GM21737 (cell line): ENCODE results near the gene KSR2.

Source experiments
- ATAC-seq: cut with Tn5 transposase; IDR thresholded peaks from one replicate; pipeline ENCODE4 v1.9.1; 2021; ENCODE audit warnings: mild to moderate bottlenecking, moderate library complexity; ENCODE audit not compliant: unreplicated experiment

Gene KSR2

DNA sequence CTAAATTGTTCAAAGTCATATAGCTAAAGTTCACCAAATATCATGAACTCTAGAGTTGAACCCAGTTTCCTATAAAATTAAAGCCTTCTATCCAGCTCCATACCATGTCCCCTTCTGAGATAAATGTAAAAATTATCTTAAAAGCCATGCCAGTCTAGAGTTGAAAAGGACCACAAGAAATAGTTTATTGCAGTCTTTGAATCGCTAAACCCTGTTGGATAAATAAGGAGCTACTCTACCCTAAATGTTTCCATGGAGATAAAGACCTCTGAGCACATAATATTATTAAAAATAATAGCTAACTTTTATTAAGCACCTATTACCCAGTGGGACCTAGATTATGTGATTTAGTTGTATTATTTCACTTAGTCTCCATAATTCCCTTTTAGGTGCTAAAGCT lies 379.8 kb downstream of the KSR2 start:
- ATAC-seq = no peak

- ATAC-seq = no peak
These were observed 381.0 kb downstream of the KSR2 start for GRCh38 chr12:117587631-117588287.

DNA sequence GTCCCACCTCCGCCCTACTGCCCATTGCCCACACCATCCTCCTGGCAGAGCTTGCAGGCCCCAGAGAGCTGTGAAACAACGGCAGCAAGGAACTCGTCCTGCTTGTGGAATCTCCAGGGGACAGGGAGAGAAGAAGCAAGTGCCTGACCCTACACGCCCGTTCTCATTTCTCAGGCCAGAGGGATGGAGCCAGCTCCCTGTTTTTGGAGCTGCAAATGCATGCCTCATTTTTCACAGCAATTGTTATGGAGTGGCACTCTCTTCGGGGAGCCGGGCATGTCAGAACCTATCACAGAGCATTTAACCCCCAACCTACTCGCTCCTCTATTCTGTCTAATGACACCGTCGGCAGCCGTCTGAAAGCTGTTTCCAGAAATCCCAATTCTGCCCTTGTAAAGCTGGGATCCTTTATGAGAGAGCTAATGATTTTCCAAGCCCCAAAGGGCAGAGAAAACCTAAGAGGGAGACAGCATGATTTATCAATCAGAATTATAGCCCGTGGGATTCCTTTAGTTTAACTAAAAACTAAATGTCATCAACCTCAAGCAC lies 385.0 kb downstream of the KSR2 start:
- ATAC-seq = no peak

- no peak for ATAC-seq
These were observed 385.7 kb downstream of the KSR2 start for GRCh38 chr12:117583092-117583491.

- ATAC-seq = no peak
These were observed 386.5 kb downstream of the KSR2 start for GRCh38 chr12:117582135-117582784.

GRCh38 chr12:117580718-117581062 lies 388.1 kb downstream of the KSR2 start:
- ATAC-seq = no peak

DNA sequence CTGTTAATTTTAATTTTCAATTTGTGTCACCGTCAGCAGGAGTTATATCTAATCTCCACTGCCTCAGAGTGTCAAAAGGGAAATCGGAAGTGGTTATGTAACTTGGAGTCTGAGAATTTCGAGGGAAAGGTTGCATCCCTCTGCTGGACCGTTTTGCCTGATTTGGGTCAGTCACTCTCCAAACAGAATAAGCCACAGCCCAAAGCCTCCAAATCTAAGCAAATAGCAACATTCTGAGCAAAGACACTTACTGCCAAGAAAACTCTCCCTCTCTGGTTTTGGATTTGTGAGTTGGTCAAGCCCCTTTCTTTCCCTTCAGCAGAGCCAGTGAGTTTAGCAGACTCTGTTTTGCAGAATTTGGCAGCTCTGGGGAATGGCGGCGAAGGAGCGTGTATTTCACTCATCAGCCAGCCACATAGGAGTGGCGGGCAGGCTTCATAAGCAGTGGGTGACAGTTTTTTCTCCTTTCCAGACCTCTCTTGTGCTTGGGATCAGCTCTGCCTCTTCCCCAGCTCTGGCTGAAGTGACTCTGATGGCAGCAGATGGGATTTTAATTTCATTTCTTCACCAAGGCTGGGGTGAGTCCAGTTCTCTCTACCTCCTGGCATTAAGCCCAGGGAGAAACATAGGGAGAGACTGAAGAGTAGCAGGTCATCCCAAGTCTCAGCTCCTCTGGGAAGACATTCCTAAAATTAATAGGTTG lies 388.6 kb downstream of the KSR2 start:
- no peak for ATAC-seq

DNA sequence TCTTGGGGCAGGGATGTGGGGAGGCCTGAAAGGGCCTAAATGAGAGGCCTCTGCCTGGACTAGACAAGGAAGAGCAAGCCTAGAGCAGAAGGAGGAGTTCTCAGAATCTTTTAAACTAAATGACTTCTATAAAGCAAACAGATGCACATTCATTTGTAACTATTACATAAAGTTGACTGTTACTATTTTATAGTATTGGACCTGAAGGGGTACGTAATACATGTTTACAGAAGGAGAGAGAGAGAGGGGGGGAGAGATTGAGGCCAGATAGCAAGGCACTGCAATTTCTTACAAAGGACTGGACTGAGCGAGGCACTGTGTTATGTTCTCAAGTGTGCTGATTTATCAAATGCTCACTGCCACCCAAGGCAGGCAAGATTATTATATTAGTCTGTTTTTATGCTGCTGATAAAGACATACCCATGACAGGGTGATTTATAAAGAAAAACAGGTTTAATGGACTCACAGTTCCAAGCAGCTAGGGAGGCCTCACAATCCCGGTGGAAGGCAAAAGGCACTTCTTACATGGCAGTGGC lies 391.6 kb downstream of the KSR2 start:
- ATAC-seq = no peak

- ATAC-seq = no peak
These were observed 392.7 kb downstream of the KSR2 start for GRCh38 chr12:117576053-117576452.

DNA sequence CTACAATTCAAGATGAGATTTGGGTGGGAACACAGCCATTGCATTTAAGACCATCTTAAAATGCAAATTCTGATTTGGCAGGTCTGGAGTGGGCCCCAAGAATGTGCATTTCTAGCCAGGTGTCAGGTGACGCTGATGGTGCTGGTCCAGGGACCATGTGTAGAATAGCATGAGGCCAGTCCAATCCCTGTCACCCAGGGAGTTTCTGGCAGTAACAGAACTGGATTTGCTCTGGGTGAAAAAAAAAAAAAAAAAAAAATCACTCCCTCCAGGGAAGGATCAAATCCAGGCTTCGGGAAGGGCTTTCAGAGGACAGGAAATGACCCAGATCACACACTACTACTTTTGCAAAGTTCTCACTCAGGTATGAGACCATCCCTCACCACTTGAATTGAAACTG lies 394.1 kb downstream of the KSR2 start:
- ATAC-seq = no peak

DNA sequence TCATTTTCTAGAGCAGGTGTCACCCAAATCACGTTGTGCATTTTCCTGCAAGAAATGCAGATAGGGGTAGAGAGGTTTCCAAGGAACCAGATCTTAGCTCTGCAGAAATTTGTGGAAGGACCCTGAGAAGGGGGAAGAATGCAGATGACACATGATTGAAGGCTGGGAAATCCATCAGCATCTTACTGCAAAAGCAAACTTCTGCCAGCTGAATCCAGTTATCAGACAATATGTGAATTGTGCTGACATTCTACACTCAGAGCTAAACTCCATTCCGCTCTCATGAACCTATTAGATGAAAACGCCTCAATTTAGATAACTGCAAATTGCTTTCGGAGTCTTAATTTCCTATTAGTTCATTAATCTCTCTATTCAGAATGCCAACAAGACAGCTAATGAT lies 396.0 kb downstream of the KSR2 start:
- ATAC-seq = no peak

DNA sequence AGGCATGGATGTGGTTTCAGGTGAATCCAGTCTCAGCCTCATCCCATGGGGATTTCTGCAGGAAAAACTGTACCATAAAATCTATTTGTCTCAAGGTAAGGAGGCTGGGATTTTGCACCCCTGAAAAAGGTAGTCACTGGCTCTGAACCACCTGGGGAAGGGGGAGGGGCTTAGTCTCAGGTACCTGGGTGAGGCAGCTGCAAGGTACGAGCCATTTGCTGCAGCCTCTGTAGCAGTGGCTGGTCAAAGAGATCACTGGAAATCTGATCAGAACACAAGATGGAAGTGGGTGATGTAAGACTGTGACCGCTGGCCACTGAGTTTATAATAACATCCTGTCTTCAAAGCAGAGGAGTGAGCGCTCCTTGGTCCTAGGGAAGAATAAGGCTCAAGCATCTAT lies 397.5 kb downstream of the KSR2 start:
- ATAC-seq = no peak

DNA sequence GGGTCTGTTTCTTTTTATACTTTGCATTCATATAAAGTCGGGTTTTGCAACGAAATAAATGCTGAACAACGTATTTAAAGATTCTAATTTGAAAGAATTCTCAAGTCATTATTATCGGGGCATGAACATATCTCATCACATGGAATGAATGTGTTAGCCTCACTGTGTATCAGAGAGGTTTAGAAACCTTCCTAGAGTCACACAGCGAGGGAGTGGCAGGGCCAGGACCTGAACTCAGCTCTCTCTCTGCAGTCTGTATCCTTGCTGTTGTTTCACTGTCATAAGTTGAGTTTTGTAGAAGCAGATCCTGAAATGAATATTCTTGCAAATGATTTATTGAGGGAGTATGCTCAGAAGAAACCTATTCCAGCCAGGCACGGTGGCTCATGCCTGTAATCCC lies 398.2 kb downstream of the KSR2 start:
- ATAC-seq = no peak

DNA sequence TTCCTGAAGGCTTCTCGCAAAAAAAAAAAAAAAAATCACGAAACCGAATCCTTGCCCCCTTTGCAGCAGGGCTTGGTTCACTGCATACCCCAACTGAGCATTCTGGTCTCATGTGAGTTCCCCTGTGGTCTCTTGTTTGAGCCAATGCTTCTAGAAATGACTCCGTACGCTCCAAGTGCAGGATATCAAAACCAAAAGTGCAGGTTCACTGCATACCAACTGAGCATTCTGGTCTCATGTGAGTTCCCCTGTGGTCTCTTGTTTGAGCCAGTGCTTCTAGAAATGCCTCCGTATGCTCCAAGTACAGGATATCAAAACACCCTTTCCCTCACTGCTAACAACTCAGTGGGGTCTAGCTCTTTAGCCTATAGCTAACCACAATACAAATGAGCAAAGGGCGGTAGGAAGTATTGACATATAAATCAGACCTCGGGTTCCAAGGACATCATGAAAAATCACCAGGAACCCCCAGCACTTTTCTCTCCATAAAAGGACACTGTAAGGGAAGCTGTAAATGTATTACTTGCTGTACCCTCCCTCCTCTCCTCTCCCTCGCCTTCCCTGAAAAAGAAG lies 401.1 kb downstream of the KSR2 start:
- no peak for ATAC-seq

DNA sequence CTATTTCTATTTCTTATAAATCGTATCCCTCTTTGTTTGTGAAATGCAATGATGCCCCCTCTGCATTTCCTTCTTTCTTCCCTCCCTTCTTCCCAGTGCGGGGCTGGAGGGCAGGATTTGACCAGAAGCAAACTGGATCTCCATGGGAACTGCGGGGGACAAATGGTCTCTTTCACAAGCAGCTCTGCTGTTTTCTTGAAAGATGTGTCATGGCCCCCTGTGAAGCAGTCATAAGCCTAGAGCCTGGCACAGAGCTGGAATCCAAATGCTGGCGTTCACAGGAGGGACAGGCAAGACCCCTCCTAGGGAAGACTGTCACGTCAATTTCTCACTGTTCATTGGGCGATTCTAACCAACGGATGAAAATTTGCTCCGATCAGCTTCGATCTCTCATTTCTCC lies 403.9 kb downstream of the KSR2 start:
- ATAC-seq = no peak

DNA sequence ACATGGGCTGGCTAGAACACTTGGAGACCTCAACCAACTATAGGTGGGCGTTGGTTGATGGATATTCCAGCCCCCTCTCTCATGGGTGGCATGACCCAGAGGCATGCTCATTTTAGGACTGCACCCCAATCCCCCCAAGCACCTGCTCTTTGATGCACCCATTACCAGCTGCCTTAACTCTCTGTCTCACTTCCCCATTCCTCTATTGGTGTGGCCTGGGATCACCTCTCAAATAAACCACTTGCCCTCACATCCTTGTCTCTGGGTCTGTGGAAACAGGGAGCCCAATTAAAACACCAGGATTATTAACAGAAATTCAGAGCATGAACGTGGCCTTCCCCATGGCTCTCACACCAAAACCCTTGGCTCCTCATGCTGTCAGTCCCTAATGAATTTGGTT lies 405.1 kb downstream of the KSR2 start:
- no peak for ATAC-seq

GRCh38 chr12:117563007-117563406 lies 405.8 kb downstream of the KSR2 start:
- ATAC-seq = no peak

DNA sequence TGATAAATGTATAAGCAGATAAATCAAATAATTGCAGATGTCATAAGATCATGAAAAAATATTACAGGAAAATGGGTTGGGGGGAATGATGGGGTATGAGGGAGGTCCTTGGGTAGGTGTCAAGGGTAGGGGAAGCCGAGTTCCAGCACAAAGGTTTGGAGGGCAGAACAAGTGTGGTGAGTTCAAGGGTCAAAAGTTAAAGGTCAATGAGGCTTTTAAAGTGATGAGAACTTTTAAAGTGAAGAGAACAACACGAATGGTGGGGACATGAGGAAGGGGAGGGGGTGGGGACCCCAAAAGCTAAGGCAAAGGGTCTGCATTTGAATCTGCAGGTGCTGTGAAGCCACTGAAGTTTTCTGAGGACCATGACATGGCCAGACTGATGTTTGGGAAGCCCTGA lies 406.8 kb downstream of the KSR2 start:
- no peak for ATAC-seq

DNA sequence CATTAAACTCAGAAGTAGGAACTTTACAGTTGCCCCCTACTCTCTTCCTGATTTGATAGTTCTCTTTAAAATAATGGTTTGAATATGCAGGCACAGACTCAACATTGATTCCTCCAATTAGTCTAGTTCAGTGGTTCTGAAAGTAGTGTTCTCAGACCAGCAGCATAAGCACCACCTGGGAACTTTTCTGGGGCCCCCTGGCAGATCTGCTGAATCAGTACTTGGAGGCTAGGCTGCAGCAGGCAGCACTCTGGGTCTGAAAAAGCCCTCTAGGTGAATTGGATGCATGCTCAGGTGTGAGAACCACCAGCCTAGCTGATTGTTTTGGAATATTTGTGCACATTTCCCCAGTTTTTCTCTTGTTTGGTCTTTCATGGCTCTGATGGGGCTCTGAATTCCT lies 408.8 kb downstream of the KSR2 start:
- ATAC-seq = no peak

DNA sequence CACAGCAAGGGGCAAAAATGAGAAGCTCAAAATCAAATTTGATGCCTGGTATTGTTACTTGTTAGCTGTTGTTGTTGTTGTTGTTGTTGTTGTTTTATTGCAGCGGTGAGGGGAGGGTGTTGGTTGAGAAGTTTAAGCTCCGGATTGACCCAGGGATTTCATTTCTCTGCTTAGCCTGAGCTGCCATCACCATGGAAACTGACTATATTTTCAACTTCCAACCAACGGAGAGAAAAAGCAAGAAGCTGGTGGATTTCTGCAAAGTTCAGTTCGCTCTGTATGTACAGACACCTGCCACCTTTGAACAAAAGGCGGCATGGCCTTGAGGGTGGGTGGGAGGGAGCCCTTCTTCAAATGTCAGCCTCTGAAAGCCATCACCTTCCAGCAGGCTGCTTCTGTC lies 412.9 kb downstream of the KSR2 start:
- no peak for ATAC-seq

- no peak for ATAC-seq
These were observed 415.8 kb downstream of the KSR2 start for GRCh38 chr12:117552971-117553370.

DNA sequence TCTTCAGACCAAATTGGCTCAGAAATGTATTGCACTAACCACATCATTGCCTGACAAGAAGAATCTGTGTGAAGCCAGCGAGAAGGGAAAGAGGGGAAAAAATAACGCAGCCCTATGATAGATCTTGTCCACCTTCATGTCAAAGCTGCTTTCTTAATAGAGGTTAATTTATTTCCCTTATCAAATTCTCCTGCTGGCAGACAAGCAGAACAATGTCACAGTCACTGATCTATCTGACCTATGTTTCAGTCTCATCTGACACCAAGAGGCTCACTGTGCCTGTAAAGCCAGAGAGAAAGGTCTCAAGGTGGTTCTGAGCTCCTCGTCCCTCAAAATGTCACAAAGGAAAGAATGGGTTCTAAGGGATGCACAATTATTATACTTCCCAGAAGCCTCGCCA lies 417.1 kb downstream of the KSR2 start:
- no peak for ATAC-seq
